AG09319 (cell line): ENCODE results near the gene DALRD3.

Experiments used
- DNase-seq: peaks from one replicate; pipeline ENCODE4 v3.0.0-alpha.2; 2010; ENCODE audit warnings: low read depth; ENCODE audit errors: extremely low read depth
- TF ChIP-seq, protein P1 (sequence below): IDR thresholded peaks from 2 replicates; pipeline ENCODE4 v1.5.1; 2011; ENCODE audit warnings: low read depth, mild to moderate bottlenecking, inconsistent platforms, low read length, moderate library complexity

Gene DALRD3

DNA sequence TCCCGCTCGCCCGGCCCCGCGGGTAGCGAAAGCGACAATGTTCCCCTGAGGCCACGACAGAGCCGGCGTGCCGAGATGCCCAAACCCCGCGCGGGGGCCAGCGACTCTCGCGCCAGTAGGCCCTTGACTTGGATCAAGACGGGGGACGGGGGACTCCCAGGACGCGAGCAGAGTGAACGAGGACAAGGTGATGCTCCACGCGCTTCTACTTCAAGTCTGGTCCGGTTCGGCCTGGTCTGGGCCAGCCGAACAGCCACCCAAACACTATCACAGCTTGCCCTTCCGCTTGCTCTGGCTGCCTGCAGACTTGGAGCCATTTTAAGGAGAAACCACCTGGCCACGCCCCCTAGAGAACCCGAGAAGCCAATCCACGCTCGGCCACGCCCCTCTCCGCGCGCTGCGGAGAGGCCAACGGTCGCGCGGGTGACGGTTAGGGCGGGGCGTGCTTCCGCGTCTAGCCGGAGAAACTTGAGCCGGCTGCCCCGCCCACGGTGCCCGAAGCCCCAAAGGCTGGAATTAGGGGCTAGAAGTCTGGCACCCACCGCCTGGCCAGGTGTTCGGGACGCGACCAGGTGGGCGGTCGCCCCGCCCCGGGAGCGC is 2.9 kb upstream of the DALRD3 start:
- TF ChIP-seq, protein P1, sequence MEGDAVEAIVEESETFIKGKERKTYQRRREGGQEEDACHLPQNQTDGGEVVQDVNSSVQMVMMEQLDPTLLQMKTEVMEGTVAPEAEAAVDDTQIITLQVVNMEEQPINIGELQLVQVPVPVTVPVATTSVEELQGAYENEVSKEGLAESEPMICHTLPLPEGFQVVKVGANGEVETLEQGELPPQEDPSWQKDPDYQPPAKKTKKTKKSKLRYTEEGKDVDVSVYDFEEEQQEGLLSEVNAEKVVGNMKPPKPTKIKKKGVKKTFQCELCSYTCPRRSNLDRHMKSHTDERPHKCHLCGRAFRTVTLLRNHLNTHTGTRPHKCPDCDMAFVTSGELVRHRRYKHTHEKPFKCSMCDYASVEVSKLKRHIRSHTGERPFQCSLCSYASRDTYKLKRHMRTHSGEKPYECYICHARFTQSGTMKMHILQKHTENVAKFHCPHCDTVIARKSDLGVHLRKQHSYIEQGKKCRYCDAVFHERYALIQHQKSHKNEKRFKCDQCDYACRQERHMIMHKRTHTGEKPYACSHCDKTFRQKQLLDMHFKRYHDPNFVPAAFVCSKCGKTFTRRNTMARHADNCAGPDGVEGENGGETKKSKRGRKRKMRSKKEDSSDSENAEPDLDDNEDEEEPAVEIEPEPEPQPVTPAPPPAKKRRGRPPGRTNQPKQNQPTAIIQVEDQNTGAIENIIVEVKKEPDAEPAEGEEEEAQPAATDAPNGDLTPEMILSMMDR, result no peak
- peak; percentile 94 for DNase-seq

DNA sequence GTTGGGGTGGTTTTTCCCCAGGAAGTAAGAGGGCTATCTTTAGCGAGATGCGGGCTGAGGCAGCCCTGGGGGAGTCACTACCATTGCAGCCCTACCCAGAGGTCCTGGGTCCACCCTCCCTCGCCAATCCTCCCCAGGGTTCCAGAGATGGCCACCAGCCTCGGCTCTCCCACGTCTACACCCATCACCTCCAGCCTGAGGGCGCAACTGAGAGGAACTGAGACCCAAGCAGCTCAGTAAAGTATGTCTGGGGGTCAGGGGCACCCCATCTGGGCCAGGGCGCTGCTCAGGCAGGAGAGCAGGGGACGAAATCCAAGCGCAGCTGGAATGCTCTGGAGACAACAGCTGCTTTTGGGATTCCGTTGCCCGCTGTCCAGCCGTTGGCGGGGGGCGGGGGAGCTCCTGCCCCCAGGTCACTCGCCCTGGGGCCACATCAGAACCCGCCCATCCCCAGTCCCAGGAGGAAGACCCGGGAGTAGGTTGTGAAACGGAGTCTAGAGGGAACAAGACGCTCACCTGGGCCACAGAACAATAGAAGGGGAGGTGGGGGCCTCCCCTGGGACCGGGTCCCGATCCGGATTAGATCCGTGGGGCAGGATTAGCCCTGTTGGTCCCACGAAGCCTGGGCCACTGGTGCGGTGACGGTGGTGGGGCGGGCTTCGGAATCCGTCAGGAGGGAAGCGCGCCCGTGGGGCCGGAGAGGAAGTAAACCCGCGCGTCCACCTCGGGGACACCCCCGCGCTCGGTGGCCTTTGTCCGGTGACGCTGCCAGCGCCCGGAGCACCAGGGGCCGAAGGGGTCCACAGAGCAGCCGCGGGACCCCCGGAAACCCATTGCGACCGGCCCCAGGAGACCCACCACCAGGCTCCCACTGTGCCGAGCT is 2.2 kb upstream of the DALRD3 start:
- TF ChIP-seq, protein P1, result no peak
- no peak for DNase-seq

DNA sequence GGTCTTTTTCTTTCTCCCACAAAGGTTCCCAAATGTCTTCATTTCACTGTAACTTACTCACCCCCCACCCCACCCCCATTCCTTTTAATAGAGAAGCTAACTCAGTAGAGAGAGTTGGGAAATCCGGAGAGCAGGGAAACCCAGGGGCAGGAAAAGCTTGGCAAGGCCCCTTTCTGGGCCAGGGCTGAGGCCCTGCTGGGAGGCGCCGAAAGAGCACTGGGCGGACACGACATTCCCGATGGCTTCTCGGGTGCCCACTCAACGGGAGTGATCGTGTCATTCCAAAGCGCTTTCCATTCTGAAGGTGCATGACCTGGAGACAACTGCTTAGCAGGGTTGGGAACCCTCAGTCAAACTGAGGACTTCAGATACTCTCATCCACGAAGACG is 1.6 kb upstream of the DALRD3 start:
- DNase-seq, result no peak

DNA sequence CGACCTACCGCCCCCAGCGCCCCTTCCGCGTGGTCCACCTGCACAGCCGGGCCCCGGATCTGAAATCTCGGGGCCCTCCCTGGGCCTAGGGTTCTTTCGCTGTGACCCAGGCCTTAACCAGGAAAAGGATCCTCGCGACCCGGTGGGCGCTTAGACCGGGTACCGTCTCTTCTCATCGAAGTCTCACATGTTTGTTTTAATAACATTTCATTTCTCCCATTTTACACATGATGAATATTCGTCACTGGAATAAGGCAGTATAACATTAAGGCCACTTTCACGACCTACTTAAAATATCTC is 277 bp upstream of the DALRD3 start:
- TF ChIP-seq, protein P1, result no peak
- no peak for DNase-seq

More for the DNA sequence above, 1.6 kb upstream of the DALRD3 start:
- TF ChIP-seq, protein P1, result no peak

DNA sequence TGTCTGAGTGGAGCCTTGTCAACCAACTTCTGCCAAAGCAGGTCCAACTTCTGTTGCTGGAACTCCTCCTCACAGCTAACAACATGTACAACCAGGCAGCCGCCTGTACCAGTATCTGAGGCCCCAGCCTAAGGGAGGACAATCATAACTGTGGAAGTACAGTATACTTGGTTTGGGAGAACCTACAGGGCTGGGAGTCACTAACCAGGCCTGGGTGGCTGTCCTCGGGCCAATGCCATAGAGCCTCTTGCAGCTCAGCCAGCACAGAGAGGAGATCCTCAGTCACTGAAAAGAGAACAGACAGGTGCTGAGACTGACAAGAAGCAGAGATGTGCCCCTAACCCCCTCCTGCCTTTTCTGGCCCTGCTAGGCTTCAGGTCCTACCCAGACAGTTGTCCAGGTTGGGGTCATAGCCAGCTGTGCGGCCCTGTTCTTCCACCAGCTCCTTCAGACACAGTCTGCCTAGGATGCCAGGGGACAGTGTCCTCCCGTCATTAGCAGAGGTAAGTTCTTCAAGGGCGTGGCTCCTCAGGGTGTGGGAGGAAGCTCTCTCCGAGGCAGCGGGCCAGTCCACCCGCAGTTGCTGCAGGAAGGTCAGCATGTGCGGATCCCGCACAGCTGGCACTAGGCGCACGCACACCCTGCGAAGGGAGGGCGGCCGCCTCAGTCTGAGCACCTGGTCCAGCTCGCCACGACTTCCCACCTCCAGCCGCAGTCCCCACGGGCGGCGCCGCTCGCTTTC is 980 bp downstream of the DALRD3 start:
- TF ChIP-seq, protein P1, result no peak
- no peak for DNase-seq

DNA sequence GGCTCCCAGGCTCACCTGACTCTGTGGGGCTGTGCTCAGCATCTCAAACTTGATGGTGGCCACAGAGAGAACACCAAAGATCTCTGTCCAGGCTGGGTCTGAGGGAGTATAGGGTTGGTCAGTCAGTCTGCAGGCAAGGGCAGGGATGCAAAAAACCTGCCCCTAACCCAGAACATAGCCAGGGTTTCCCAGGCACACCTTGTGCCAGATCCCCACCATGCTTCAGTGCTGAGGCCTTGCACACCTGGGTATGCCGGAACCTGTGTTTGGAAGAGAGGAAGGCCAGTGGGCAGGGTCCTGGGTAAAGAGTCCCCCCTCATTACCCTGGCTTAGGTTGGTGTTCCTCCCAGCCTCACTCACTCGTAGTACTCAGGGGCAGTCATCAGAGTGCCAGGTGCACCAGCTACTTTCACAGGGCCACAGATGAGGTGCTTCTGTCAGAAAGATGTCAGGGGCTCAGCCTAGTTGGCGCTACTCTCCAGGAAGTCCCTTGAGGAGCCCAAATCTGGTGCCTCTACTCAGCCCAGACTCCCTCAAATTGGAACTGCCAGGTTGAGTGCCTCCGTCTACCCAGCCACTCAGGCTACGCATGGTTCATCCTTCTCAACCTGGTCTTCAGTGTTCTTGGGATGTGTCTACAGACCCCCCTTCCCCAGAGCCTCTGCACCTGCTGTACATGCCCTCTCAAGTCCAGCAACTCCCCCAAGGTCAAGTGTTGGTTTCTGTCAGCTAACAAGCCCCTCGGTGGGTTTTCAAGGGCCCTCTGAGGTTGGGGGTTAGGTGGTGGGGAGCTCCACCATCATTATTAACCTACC is 1.8 kb downstream of the DALRD3 start:
- TF ChIP-seq, protein P1, result no peak
- no peak for DNase-seq
